NCI-H510A treated with DMSO at 0.1 percent for 48 hours (cell line): ENCODE results near the gene ADAMTS2.

Source experiments
- DNase-seq: peaks from one replicate; lab custom pipeline; 2025; lab: John Stamatoyannopoulos, UW

Gene ADAMTS2

GRCh38 chr5:179343719-179344430 lies 1.4 kb downstream of the ADAMTS2 start:
- DNase-seq = no peak

GRCh38 chr5:179343021-179343718 lies 2.1 kb downstream of the ADAMTS2 start:
- DNase-seq = no peak

- no peak for DNase-seq
Observed at GRCh38 chr5:179342577-179342976, 2.7 kb downstream of the ADAMTS2 start.

GRCh38 chr5:179340465-179340864 lies 4.8 kb downstream of the ADAMTS2 start:
- no peak for DNase-seq

- no peak for DNase-seq
Observed at GRCh38 chr5:179339996-179340395, 5.3 kb downstream of the ADAMTS2 start.

- no peak for DNase-seq
Observed at GRCh38 chr5:179339081-179339480, 6.2 kb downstream of the ADAMTS2 start.

GRCh38 chr5:179337796-179338676 lies 7.2 kb downstream of the ADAMTS2 start:
- DNase-seq = no peak

GRCh38 chr5:179336871-179337795 lies 8.1 kb downstream of the ADAMTS2 start:
- DNase-seq = no peak

GRCh38 chr5:179336126-179336870 lies 9.0 kb downstream of the ADAMTS2 start:
- no peak for DNase-seq

- DNase-seq = no peak
Observed at GRCh38 chr5:179333796-179334761, 11.2 kb downstream of the ADAMTS2 start.

GRCh38 chr5:179332741-179333290 lies 12.4 kb downstream of the ADAMTS2 start:
- DNase-seq = no peak

- DNase-seq = no peak
Observed at GRCh38 chr5:179331591-179332375, 13.5 kb downstream of the ADAMTS2 start.

GRCh38 chr5:179330186-179330900 lies 14.9 kb downstream of the ADAMTS2 start:
- no peak for DNase-seq

- DNase-seq = no peak
Observed at GRCh38 chr5:179328291-179328690, 17.0 kb downstream of the ADAMTS2 start.

GRCh38 chr5:179327021-179327735 lies 18.1 kb downstream of the ADAMTS2 start:
- DNase-seq = no peak

- no peak for DNase-seq
Observed at GRCh38 chr5:179326122-179326927, 18.9 kb downstream of the ADAMTS2 start.
